ENCODE results near the gene FAM168A.

The FAM168A gene

DNA sequence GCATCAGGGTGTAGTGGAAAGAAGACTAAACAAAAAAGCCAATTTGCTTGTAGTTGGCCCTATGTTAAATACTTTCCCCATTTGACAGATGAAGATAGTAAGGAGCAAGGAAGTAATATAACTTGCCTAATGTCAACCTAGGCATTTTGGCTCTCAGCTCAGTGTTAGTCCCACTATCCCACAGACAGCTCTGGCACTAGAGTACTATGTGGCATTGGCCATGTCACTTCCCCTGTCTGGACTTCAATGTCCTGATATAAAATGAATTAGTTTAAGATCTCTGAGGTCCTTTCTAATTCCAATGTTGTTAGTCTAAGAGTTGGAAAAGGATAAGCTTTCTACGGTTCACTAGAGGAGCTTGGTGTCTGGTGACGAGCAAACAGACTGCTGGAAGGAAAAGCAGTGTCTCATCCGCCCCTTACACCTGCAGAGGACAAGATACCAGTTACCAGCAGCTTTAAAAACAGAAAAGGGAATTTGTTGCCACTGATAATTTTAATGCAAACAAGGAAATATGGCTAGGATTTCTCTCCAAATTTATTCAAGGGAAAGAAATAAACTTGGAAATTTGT, 129.2 kb downstream of the FAM168A start:
- DNase-seq (ENCODE audit: extremely low read depth, low read depth) = no peak
- TF ChIP-seq, protein P1, sequence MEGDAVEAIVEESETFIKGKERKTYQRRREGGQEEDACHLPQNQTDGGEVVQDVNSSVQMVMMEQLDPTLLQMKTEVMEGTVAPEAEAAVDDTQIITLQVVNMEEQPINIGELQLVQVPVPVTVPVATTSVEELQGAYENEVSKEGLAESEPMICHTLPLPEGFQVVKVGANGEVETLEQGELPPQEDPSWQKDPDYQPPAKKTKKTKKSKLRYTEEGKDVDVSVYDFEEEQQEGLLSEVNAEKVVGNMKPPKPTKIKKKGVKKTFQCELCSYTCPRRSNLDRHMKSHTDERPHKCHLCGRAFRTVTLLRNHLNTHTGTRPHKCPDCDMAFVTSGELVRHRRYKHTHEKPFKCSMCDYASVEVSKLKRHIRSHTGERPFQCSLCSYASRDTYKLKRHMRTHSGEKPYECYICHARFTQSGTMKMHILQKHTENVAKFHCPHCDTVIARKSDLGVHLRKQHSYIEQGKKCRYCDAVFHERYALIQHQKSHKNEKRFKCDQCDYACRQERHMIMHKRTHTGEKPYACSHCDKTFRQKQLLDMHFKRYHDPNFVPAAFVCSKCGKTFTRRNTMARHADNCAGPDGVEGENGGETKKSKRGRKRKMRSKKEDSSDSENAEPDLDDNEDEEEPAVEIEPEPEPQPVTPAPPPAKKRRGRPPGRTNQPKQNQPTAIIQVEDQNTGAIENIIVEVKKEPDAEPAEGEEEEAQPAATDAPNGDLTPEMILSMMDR (IDR thresholded peaks at IDR 0.05; ENCODE audit: low read depth, low read length) = no peak

DNA sequence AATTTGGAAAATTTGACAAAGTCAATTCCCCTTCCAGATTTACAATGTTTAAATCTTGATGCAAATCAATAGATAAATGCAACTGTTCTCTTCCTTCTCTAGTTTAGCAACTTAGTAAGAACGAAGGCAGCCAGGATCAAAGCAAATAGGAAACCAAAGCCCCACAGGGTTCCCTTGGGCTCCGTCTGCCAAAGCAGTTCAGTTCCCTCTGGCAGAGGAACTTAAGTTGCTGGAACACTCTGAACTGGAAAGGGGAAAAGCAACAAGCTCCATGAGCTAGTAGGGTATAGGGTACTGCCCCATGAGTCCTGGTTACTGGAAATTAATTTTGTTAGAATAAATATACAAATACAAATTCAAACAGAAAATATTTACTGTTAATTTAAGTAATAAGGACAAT, 130.4 kb downstream of the FAM168A start:
- TF ChIP-seq, protein P1 (IDR thresholded peaks at IDR 0.05; ENCODE audit: low read depth, low read length) = no peak

DNA sequence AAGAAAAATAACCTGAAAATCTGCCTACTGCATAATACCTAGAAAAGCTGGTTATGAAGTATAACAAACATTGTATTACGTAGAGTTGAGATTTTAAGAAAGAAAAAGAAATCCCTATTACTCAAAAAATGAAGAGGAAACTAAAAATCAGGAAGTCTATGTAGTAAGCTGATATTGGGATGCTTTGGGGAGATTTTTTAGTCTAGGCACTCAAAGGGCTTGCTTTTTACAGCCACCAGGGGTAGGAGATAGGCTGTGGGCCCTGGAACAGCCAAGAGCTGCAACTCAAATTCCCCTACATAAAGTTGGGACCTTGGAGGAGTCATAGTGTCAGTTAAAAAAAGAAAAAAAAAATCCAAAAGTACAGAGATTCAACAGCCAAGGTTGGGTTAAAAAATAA, 131.3 kb downstream of the FAM168A start:
- TF ChIP-seq, protein P1 (IDR thresholded peaks at IDR 0.05; ENCODE audit: low read depth, low read length) = no peak

More for the DNA sequence above, 130.4 kb downstream of the FAM168A start:
- DNase-seq (ENCODE audit: extremely low read depth, low read depth) = no peak

DNA sequence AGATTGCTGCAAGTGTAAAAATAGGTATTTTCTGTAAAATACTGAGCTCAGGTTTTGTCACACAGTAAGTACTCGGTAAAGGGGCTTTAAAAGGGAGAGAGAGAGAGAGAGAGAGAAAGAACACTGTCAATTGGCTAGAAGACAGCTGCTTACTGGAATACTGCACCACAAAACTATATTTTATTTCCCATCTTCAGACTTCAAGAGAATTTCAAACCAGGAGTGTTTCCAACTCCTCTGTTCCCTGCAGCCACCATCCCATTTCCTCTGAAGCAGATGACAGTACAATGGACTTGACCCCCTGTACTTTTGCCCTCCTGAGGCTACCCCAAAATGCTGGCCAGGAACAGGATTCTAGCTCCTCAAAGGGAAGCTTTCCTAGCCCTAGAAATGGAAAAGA, 132.0 kb downstream of the FAM168A start:
- TF ChIP-seq, protein P1 (IDR thresholded peaks at IDR 0.05; ENCODE audit: low read depth, low read length) = no peak
- DNase-seq (ENCODE audit: extremely low read depth, low read depth) = no peak

More for the DNA sequence above, 131.3 kb downstream of the FAM168A start:
- no peak for DNase-seq (ENCODE audit: extremely low read depth, low read depth)

DNA sequence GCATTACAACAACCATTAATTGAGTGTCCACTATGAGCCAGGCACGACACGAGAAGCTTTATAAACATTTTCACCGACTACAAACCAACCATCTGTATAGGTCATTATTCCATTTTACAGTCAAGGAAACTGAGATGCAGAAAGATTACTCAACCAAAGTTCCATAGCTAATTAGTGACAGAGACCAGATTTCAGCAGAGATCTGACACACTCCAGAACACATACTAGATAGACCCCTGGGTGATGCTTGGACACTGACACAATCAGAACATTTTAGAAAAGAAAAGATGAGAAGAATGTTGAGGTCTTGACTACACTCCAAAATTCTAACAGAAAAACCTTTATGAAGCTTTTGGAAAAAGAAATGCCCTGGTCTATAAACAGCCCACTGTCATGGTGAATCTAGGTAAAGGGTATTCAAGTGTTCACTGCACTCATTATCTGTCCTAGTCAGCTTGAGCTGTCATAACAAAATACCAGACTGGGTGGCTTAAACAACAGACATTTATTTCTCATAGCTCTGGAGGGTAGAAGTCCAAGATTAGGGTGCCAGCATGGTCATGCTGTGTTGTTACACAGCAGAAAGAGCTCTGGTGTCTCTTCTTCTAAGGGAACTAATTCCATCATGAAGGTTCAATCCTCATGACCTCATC, 132.8 kb downstream of the FAM168A start:
- TF ChIP-seq, protein P1 (IDR thresholded peaks at IDR 0.05; ENCODE audit: low read depth, low read length) = no peak
- no peak for DNase-seq (ENCODE audit: extremely low read depth, low read depth)

DNA sequence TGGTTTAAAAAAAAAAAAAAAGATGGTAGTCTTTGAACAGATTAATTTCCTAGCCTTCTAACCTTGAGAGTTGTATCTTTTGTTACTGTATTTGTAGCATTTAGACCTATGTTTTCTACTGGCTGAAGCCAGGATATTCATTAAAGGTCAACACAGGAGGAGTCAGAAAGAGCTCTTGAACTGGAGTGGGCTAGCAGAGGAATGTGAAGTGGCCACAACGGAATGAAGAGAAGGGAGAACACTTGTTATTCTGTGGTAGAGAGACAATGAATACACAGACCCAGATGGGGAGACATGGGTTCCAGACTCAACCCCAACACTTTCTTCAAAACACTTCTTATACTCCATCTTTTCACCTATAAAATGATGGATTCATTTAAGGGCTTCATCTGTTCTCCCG, 133.6 kb downstream of the FAM168A start:
- TF ChIP-seq, protein P1 (IDR thresholded peaks at IDR 0.05; ENCODE audit: low read depth, low read length) = no peak
- DNase-seq (ENCODE audit: extremely low read depth, low read depth) = no peak

DNA sequence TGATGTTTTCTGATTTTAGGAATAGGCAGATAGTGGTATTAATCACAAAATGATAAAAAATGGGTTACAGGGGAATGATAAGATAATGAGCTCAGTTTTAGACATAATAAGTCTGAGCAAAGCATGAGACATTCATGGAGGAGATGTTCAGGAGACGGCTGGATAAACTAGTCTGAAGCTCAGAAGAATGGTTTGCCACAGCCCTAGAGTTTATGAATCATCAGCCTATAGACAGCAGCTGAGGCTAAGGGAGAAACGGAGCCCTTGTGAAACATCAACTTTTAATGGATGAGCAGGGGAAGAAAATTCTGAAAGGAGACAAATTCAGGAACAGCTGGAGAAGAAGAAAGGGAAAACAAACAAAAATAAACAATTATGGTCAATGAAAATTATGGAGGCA, 134.6 kb downstream of the FAM168A start:
- DNase-seq (ENCODE audit: extremely low read depth, low read depth) = no peak
- TF ChIP-seq, protein P1 (IDR thresholded peaks at IDR 0.05; ENCODE audit: low read depth, low read length) = no peak

All from AG09319 (cell line).